Fibroblast of skin of scalp (primary cell): Measurements from ENCODE around the gene ALDOB.
"Not testable (repeated sequence)": the region's sequence is repeated elsewhere in the genome, so short reads cannot be mapped to it uniquely, and the experiment has no call there.

ENCODE experiments used
- DNase-seq: peaks from one replicate; pipeline ENCODE4 v3.0.0-alpha.2; 2013

Gene ALDOB

DNA sequence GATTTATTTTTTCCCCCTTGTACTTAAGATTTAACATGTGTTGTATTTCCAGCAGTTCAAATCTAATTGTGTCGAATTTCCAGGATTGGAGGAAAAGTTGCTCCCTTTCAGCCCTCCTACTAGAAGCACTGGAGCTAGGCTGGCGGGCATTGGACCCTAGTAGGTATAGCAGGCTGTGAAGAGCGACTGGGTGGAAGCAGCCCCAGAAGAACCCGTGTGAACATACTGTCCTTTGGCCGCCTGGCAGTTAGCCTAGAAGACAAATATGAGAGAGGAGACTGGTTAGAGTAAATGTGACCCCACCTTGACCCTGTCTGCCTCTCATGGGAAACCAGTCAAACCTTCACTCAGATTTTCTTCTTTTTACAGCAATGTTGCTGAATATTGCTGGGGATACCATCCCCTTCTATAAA, 13.9 kb downstream of the ALDOB start:
- no peak for DNase-seq

DNA sequence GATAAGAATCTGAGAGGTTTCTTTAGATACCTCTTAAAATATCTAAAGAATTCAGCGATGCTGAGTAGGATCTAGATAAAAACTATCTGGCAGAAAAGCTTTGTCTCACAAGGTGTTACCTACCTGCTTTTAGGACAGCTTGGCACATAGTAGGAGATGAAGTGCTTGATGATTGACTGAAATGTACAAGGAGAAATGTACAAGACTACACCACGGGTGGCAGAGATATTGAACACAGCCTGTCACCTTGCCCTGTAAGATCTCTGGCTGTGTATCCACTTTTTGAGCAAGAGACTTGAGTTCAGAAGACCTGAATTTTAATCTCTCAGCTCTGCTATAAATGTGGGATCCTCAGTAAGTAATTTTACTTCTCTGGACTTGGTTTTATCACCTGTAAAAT, 15.7 kb downstream of the ALDOB start:
- DNase-seq, result no peak

DNA sequence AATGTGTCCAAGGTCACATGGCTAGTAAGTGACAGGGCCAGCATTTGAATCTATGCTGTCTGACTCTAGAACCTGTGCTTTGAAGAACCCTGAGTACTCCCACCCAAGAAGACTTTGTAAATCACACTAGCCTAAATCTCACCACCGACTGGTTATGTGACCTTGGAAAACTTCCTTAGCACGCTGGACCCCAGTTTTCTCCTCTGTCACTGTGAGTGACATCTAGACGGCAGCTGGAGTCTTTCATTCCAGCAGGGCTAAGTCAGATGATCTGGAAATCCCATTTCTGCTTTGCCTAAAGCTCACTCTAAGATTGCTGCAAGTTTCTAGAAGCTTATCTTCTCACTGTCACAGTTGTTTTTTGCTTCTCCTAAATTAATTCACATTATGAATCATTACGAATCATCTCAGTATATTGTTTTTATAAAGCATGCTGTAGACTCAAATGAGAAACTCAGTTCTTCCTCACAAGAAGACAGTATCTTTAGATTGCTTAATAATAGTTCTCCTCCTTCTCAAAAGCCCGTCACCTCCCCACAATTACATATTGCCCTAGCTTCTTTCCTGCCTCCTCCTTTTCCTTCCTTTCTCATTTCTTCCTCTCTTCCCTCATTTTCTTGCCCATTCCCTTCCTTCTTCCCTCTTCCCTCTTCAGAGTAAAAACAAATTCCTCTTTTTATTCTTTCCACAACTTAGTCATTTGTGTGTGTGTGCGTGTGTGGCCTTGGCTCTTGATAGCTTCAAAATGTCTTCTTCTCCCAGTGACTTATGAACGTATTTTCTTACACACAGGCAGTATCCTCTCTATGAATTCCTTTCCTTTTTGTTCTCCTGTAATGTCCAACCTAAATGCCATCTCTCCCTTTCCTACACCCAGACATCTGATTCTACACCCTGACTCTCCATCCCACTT, 16.8 kb downstream of the ALDOB start:
- peak; percentile 57 for DNase-seq

DNA sequence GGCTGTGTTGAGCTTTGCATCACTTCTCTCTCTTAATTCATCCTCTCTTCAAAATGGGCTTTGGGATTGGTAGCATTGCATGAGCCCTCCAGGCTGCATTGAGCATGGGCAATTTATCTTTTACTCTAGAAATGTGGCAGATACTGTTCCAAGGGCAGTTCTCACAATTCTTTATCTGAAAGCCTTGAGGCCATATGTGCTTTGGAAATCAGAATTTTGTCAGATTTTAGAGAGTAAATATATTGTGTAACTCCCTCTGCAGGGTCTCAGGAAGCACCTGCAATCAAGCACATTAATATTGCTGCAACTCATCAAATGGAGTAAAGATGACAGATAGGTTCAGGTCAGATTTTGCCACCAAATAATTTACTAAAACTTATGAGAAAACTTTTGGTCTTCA, 17.6 kb downstream of the ALDOB start:
- DNase-seq, result no peak

DNA sequence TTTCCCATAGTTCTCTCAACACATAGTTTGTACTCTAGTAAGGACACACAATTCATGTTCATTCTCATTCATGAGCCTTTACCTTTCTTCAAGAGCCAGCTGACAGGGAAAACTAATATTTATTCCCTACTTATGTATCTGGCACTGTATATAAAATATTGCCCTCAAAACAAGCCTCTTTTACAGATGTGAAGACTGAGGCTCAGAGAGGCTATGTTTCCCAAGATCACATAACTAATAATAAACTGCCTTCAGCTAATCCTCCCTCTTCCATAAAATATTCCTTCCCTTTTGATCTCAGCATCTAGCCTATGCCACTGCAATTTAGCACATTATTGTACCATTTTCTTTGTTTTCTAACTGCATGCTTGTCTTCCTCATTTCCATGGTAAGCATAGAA, 18.2 kb downstream of the ALDOB start:
- no peak for DNase-seq

DNA sequence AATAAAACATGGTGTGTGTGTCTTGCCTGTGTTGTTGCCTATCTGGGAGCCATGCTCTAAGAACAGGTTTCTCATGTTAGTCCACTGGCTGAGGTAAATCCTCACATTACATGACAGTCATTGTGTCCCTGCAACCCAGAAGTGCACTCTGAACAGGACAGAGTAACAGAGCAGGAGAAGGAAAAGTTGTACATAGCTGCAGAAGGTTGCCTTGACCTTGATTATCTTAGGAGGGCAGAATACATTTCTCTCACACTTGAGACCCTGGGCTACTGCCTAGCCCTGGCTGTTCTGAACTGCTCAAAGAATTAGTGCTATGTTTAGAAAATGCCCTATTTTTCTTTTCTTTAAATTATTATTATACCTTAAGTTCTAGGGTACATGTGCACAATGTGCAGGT, 20.0 kb downstream of the ALDOB start:
- DNase-seq, result no peak

DNA sequence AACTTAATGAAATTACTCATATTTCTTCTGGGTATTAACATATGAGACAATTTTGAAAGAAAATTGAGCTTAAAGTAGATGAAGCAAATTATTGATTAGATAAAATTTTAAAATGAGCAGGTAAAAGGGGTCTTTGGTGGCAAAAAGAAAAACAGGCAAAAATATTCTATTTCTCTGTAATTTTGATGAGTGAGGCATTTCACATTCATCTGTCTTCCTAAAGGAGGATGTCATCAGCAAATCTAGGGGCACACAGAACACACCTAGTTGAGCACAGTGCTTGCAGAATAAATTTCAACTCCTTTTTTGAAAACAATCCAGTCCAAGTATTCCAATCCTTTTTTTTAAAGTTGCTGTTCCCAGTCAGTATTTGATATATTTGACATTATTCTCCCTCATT, 20.7 kb downstream of the ALDOB start:
- DNase-seq, result no peak

DNA sequence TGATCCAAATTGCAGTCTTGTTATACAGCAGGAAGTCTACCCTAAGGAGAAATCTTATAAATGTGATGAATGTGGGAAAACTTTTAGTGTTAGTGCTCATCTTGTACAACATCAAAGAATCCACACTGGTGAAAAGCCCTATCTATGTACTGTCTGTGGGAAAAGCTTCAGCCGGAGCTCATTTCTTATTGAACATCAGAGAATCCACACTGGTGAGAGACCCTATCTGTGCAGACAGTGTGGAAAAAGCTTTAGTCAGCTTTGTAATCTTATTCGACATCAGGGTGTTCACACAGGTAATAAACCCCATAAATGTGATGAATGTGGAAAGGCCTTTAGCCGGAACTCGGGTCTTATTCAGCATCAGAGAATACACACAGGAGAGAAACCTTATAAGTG, 26.5 kb downstream of the ALDOB start:
- DNase-seq, result peak; percentile 7

DNA sequence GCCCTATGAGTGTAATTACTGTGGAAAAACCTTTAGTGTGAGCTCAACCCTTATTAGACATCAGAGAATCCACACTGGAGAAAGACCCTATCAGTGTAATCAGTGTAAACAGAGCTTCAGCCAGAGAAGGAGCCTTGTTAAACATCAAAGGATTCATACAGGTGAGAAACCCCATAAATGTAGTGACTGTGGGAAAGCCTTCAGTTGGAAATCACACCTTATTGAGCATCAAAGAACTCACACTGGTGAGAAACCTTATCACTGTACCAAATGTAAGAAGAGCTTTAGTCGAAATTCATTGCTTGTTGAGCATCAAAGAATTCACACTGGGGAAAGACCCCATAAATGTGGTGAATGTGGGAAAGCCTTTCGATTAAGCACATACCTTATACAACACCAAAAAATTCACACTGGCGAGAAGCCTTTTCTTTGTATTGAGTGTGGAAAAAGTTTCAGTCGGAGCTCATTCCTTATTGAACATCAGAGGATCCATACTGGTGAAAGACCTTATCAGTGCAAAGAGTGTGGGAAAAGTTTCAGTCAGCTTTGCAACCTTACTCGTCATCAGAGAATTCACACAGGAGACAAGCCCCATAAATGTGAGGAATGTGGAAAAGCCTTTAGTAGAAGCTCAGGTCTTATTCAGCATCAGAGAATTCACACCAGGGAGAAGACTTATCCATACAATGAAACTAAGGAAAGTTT, 27.0 kb downstream of the ALDOB start:
- no peak for DNase-seq

DNA sequence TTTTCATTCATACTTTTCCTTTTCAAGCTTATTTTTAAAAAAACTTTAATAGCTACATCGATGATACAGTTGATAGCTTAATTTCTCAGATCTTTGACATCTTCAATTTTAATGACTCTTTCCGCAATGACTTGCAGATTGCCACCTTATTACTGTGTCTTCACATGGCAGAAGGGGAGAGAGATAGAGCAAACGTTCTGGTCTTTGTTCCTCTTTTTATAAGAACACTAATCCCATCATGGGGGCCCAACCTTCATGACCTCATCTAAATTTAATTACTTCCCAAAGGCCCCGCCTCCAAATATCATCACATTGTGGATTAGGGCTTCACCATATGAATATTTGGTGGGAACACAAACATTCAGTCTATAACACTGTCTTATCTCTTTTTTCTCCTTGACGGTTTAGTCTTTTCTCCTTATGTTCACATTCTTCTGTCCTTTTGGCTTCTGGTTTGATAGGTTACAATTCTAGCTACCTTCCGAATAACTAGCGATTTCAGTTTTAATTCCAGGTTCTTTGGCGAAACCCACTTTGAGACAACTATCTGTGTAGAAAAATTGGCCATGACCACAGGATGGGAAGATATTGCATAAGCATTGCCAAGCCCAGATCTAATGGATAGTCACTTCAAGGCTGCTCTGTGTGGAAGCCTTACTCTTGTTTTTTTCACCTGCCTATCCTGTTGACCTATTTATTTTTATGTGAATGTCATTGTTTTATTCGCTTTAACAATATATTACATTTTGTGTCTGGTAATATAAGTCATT, 31.9 kb downstream of the ALDOB start:
- DNase-seq, result no peak

DNA sequence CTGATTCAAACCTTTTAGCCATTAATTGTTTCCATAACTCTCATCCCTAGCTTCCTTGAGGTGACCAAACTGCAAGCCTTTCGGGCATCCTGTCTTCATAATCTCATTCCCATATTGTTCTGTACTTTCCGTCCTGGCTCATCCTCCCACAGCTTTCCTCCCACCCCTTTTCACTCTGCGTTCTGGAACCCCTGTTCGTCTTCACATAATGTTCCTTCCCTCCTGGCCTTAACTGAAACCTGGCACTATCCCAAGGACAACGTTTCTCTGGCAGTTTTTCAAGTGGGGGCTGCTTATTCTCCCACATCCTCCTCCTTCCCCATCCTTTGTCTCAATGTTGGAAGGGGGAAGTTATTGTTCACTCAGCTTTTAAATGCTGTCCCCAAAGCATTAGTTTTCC, 35.5 kb downstream of the ALDOB start:
- DNase-seq, result no peak

DNA sequence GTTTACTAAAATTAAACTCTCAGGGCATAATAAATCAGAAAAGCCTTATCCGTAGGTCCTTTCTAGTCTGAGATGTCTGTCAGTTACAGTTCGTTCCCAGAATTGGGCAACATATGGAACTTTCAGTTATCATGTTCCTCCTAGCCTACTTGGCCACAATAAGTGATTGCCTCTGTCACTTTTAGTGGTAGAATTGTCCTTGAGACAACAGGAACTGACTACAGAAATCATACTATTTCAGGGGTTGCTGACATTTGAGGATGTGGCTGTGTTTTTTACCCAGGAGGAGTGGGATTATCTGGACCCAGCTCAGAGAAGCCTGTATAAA, 36.0 kb downstream of the ALDOB start:
- DNase-seq, result no peak

DNA sequence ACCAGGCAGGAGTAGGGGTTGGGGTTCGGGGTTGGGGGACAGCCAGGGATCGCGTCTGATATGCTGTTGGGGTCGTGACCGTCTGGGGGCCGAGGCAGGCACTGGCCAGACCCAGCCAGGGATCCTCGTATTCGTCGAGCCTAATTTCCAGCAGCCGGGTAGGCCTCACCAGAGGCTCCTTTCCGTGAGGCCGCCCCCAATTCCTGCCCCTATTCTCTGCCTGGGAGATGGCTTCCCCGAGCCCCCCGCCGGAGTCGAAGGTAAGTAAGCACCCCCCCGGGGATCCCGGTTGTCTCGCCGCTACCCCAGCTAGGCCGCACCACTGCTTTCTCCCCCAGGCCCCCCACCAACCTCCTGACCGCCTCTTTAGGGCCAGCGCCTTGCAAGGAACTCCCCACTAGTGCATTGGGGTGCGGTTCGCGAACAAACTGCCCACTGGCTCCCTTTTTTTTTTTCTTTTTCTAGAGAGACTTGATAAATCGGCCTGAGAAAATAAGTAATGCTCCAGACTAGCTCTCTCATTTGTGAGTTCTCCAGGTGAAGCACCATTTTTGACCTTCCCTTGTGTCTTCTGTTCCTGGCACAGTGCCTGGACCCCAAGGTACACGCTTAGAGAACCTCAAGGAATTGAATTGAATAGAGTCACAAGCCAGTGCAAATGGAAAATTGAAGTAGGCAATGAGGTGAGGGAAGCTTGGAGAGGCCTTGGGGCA, 36.5 kb downstream of the ALDOB start:
- no peak for DNase-seq

DNA sequence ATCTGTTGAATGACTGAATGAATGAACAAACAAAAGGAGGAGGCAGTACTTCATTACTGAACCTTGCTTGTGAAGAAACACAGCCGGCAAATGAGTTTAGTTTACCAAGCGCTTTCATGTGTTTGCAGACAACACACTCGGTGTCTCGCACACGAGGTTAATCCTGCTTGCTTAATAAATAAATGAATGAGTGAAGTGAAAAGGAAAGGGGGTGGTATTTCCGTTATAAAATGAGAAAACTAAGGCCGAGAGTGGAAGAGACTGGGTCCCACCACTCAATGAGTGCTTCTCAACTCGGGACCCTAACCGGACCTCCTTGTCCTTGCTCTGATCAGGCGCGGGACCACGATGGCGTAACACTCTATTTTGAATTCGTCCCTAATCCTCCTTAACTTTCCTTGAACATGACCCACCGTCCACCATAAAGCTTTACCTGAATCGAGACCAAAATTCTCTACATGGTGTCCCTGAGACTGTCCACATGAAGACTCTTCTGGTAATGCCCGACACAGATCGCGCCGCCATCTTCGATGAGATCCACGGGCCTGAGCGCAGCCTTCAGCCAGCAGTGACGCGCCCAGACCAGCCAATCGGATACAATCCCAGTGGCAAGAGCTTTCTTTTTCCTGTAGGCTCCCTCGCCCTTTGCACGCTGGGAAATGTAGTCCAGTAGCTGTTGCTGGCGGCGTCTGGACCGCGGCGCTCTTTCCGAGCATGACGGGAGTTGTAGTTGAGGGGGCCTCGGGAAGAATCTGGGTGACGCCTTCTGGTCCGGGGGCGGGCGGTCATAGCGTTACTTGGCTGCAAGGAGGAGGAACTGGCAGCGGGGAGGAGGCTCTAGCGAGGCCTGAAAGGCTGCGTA, 37.3 kb downstream of the ALDOB start, which contains the start of the genes MRPL50 and ZNF189:
MRPL50 (minus strand) TSS at position 551 of the 862 bp plus-strand sequence; CDS start at position 525, 26 bp downstream.
ZNF189 (plus strand) TSS at position 784 of the 862 bp plus-strand sequence. CDS start 306 bp downstream, outside the sequence.
- DNase-seq, result peak; percentile 99

DNA sequence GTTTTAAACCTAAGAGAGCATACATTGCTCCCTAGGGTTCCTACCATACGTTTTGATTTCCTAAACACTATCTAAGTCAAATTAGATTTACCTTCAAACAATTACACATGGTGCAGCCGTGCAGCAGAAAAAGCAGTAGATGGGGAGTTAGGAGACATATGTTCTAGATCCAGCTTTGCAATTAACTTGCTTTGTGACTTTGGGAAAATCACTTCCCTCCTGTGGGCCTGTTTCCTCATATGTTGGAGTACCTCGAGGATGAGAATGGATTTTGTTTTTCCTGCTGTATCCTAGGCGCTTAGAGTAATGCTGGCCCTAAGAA, 37.9 kb downstream of the ALDOB start:
- no peak for DNase-seq

DNA sequence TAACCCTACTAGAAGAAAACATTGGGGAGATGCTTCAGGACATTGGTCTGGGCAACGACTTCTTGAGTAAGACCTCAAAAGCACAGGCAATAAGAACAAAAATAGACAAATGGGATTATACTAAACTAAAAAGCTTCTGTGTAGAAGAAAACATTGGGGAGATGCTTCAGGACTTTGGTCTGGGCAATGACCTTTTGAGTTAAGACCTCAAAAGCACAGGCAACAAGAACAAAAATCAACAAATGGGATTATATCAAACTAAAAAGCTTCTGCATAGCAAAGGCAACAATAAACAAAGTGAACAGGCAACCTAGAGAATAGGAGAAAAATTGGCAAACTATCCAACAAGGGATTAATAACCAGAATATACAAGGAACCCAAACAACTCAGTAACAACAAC, 40.9 kb downstream of the ALDOB start:
- no peak for DNase-seq

DNA sequence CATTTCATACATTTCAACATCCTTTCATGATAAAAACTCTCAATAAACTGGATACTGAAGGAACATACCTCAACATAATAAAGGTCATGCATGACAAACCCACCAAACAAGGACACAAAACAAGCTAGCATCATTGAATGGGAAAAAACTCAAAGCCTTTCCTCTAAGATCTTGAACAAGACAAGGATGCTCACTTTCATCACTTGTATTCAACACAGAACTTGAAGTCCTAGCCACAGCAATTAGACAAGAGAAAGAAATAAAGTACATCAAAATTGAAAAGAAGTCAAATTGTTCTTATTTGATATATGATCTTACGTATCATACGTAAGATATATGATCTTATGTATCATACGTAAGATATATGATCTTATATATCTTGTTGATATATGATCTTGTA, 42.4 kb downstream of the ALDOB start:
- DNase-seq, result no peak

DNA sequence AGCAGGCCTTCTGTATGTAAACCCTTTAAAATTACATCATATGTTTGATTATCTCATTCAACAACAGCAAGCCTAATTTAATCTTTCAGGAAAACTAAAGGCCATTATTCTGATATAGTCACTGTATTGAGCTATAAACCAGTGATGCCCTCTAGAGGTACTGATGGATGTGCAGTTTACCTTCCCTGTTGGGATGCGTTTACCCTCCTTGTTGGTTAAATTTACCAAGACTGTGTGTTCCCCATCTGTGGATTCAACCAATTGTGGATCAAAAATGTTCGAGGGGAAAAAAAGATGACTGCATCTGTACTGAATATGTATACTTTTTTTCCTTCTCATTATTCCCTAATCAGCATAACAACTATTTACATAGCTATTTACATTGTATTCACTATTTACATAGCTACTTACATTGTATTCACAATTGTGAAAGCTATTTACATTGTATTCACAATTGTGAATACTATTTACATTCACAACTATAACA, 47.0 kb downstream of the ALDOB start:
- no peak for DNase-seq

DNA sequence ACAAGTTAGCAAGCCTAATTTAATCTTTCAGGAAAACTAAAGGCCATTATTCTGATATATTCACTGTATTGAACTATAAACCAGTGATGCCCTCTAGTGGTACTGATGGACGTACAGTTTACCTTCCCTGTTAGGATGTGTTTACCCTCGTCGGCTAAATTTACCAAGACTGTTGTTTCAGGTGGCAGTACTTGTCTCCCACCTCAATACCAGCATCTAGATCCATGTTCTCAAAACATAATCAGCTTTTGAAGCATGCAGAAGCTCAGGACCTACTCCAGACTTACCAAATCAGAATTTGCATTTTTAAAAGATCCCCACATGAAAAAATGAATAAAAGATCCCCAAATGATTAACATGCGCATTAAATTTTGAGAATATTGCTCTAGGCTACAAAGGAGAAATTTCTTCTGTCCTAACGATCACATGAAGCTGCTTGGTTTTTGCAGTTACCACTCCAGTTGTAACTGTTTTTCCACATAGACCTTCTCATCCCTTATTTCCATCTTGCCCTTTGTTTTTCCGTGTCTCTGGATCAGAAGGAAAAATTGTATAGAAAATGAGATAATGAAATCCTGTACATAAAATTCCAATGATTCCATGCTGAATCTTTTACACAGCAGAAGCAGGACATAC, 47.6 kb downstream of the ALDOB start:
- peak; percentile 50 for DNase-seq

DNA sequence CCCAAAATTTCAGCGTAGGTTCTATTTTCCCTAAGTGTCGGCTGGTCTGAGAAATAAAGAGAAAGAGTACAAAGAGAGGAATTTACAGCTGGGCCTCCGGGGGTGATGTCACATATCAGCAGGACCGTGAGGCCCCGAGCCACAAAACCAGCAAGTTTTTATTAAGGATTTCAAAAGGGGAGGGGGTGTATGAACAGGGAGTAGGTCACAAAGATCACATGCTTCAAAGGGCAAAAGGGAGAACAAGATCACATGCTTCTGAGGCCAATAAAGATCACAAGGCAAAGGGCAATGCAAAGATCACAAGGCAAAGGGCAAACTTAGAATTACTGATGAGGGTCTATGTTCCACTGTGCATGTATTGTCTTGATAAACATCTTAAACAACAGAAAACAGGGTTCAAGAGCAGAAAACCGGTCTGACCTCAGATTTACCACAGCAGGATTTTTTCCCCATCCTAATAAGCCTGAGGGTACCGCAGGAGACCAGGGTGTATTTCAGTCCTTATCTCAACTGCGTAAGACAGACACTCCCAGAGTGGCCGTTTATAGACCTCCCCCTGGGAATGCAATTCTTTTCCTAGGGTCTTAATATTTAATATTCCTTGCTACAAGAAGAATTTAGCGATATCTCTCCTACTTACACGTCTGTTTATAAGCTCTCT, 50.6 kb downstream of the ALDOB start, which contains the start of gene BAAT:
BAAT (minus strand) TSS at position 134 of the 664 bp plus-strand sequence. CDS start 13,602 bp downstream, outside the sequence.
- not testable (repeated sequence) for DNase-seq
